Measurements from ENCODE around the gene CIROP.
"Not testable (repeated sequence)": the region's sequence is repeated elsewhere in the genome, so short reads cannot be mapped to it uniquely, and the experiment has no call there.

The CIROP gene

GRCh38 chr14:23112359-23113178 lies 7.8 kb upstream of the CIROP start:
- no peak for DNase-seq

DNA sequence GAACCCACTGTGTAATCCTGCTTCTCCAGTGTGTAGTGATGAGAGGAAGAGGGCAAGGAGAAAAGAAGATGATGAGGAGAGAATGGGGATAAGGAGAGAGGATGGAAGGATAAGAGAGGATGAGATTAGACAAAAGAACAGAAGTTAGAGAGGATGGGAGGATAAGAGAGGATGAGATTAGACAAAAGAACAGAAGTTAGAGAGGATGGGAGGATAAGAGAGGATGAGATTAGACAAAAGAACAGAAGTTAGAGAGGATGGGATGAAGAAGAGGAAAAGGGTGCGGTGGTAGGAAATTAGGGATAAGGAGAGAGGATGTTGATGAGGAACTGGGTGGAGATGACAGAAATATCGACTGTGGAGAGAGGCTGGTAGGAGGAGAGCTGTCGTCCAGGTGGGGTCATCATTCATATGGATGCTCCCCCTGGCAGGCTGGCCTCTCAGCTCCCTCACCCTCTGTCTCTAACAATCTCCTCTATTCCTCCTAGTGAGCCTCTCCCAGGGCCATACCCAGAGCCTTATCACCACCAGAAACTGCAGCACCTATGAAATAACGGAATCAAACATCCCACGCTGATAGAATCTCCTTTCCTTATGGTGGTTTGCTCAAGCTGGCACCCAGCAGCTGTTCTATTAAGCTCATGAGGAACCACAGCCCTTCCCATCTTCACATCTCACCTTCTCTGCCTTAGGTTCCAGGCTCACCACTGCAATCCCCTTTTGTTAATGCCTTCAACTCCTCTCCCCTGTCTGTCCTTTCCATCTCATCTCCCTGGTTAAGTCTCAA lies 6.0 kb upstream of the CIROP start:
- DNase-seq = no peak

DNA sequence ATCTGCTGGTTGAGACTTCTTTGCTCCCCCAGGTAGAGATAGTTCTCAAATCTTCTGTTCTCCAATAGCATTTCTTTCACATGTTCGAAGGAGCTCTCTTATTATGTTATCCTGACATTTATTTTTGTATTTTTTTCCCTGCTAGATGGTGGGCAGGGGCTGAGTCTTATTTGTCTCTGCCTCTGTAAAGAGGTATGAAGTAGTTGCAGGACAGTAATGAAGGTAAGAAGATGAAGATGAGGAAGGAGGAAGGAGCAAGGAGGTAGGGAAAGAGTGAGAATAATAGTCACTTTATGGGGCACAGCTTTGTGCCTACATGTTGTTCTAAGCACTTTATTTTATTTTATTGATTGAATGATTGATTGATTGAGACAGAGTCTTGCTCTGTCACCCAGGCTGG lies 5.0 kb upstream of the CIROP start:
- no peak for DNase-seq

- DNase-seq = not testable (repeated sequence)
These were observed 3.4 kb upstream of the CIROP start for GRCh38 chr14:23108169-23108568.

GRCh38 chr14:23107620-23108019 lies 2.8 kb upstream of the CIROP start:
- not testable (repeated sequence) for DNase-seq

DNA sequence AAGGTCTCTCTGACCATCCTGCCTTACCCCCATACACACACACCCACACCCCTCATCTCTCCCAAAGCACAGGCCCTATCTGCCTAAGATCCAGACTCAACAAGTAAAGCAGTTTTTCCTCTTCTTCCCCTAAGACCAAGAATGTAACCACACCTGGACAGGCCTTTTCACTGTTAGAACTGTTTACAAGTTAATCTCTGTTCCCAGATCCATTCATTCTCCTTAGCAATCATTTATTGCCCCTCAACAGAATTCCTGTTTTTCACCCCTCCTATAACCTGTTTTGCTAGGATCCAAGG lies 1.9 kb upstream of the CIROP start:
- no peak for DNase-seq

GRCh38 chr14:23105348-23105824 lies 597 bp upstream of the CIROP start:
- no peak for DNase-seq

GRCh38 chr14:23104070-23104590 lies 659 bp downstream of the CIROP start:
- no peak for DNase-seq

- no peak for DNase-seq
These were observed 1.2 kb downstream of the CIROP start for GRCh38 chr14:23103581-23103980.

DNA sequence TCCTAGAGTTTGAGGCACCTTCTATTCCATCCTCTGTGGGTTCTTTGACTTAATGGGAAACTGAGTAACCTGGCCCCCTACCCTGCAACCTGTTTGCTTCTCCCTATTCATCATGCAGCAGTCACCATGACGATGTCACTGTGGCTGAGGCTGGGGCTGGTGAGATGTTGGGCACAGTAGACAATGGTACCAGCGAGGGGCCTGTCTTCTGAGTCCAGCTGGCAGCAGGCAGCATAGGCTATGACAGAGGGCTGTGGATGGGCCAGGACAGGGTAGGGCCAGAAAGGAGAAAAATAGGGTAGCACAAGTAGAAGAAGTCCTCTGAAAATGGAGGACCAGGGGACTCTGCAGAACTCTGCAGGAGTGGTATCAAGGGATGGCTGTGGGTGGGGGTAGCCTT lies 2.0 kb downstream of the CIROP start:
- no peak for DNase-seq

GRCh38 chr14:23101986-23102625 lies 2.7 kb downstream of the CIROP start:
- DNase-seq = no peak

GRCh38 chr14:23101213-23101970 lies 3.4 kb downstream of the CIROP start:
- no peak for DNase-seq

DNA sequence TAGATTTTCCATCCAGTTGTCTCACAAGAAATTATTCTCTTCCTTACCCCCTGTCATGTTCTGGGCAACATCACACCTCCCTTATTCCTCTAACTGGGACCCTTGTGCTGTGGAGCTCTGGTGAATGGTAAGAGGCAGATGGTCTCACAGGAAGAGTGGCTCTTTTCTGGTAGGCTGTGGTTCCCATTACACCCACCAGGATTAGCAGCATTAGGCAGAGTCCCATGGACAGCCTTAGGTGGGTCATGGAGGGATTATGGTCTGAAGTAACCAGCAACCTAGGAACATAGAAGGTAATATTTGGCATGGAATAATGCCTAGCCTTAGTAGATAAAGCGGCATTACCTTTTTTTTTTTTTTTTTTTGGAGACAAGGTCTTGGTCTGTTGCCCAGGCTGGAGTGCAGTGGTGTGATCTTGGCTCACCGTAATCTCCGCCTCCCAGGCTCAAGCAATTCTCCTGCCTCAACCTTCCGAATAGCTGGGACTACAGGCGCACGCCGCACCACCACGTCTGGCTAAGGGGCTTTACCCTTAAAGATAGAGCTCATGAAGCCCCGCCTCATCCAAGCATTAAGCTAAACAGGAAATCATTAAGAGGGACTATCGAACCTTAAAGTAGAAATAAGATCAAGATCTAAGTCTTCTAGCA lies 5.5 kb downstream of the CIROP start:
- DNase-seq = no peak

- DNase-seq = peak; percentile 42
These were observed 7.0 kb downstream of the CIROP start for GRCh38 chr14:23097786-23098185.

DNA sequence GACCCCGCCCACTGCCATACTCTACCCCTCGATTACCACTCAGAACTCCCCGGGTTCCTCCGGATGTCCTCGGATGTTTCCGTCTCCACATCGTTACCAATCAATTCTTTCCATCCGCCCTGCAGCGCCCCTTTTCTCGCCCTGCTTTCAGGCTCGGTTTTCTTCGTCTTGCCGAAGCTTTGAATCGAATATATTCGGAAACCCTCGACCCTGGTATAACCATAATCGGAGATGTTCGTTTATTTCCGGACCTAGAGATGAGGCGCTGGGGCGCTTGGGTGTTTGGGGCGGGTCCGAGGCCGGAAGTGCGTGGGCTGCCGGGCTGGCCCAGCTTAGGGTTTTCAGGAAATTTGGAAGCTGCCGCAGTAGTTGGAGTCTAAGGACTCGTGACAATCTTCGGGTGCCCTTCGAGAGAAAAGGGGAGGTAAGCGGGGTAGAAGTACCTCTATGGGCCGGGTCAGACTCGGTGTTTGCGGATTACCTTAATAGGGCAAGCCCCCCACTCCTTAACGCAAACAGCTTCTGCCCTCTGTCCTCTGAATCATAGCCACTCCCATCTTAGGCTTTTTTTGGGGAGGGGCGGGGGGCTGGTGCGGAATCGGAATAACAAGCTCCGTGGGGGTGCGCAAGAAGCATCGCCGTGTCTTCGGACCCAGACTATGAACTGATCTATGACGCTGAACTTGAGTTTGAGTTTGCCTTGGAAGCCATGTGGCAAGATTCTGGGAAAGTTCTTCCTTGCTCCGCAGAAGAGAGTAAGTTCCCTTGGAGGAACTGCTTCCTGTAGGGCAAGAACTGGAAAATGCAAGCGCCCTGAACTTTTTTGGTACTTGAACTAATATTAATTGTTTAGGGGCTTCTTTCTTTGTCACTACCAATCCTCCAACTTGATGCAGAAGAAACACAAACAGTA lies 9.3 kb downstream of the CIROP start, which contains the start of gene C14orf119:
C14orf119 (plus strand) TSS at position 310 of the 913 bp plus-strand sequence. CDS start 2,154 bp downstream, outside the sequence.
- no peak for DNase-seq

DNA sequence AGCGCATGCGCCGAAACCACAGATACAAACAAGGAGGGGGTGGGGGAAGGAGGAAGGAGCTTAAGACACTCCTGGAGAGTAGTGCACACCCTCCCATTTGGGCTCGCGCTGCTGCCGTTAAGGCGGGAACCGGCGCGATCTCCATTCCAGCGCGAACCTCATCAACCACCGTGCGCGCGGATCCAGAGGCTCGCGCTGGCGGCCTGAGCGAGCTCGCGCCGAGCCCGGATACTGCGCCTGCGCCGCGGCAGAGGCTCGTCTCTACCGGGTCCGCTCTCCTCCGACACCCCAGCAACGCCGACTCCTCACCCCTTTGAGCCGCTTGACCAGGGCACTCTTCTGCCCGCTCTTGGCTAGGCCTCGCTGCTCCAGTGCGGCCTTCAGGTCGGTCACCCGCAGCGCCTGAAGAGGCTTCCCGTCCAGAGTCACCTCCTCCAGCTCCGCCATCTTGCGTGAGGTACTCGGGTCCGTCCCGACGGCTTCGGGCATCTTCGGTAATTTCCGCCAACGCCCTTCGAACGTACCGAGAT lies 10.1 kb downstream of the CIROP start, which contains the start of gene ACIN1:
ACIN1 (minus strand) TSS at position 471 of the 530 bp plus-strand sequence; CDS start at position 447, 24 bp downstream.
- peak; percentile 98 for DNase-seq

GRCh38 chr14:23093991-23094665 lies 10.7 kb downstream of the CIROP start:
- peak; percentile 42 for DNase-seq

GRCh38 chr14:23093526-23093925 lies 11.3 kb downstream of the CIROP start:
- no peak for DNase-seq

DNA sequence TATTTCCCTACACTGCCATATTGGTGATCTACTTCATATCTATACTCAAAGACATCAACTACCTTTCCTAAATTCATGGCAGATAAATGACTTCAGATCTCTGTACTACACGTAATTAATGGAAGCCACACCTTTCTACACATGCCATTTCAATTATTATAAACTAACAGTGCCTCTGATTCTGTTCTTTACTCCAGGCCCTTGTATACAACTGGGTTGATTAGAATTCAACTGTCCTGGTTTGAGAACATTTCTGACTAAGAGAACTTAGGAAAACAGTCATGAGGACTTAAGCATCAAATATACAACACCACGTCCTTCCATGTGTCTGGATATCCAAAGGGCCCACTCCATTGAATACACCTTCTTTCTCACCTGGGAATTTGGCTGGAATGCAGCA lies 11.7 kb downstream of the CIROP start:
- DNase-seq = no peak

Data from activated CD8-positive, alpha-beta memory T cell treated with anti-CD3 and anti-CD28 coated beads, Interleukin-2, amount 50 U/mL, for 48 hours (primary cell).